GM12873 (cell line): ENCODE results near the gene EPS8.

Source experiments
- CTCF ChIP-seq: IDR thresholded peaks from 2 replicates; pipeline ENCODE4 v1.5.1; 2012; ENCODE audit warnings: low read depth, mild to moderate bottlenecking, moderate library complexity, low read length, control low read depth; ENCODE audit not compliant: insufficient read depth; ENCODE audit errors: missing control alignments

Gene EPS8

GRCh38 chr12:15712823-15713660 is 76.1 kb downstream of the EPS8 start:
- TF ChIP-seq CTCF: no peak

GRCh38 chr12:15712160-15712559 is 77.0 kb downstream of the EPS8 start:
- no peak for TF ChIP-seq CTCF

- TF ChIP-seq CTCF: no peak
Observed at GRCh38 chr12:15710860-15711510, 78.2 kb downstream of the EPS8 start.

GRCh38 chr12:15709551-15709950 is 79.6 kb downstream of the EPS8 start:
- no peak for TF ChIP-seq CTCF

GRCh38 chr12:15708396-15709076 is 80.7 kb downstream of the EPS8 start:
- TF ChIP-seq CTCF: no peak

GRCh38 chr12:15707516-15708199 is 81.5 kb downstream of the EPS8 start:
- TF ChIP-seq CTCF: no peak
